NCI-H2196 treated with DMSO at 0.1 percent for 48 hours (cell line): Measurements from ENCODE around the gene CAPN7.

ENCODE experiments used
- DNase-seq: peaks from one replicate; lab custom pipeline; 2025; ENCODE audit not compliant: unreplicated experiment; lab: John Stamatoyannopoulos, UW

The CAPN7 gene

GRCh38 chr3:15243822-15244482 lies 37.9 kb downstream of the CAPN7 start:
- no peak for DNase-seq

- no peak for DNase-seq
These were observed 40.1 kb downstream of the CAPN7 start for GRCh38 chr3:15246186-15246585.

GRCh38 chr3:15253023-15253697 lies 47.1 kb downstream of the CAPN7 start:
- DNase-seq, result no peak

- DNase-seq, result no peak
These were observed 49.2 kb downstream of the CAPN7 start for GRCh38 chr3:15255215-15255614.

- DNase-seq, result no peak
These were observed 50.9 kb downstream of the CAPN7 start for GRCh38 chr3:15256861-15257341.

- DNase-seq, result no peak
These were observed 52.7 kb downstream of the CAPN7 start for GRCh38 chr3:15258720-15259119.

- DNase-seq, result no peak
These were observed 54.5 kb downstream of the CAPN7 start for GRCh38 chr3:15260531-15260930.

- no peak for DNase-seq
These were observed 55.2 kb downstream of the CAPN7 start for GRCh38 chr3:15261274-15261673.

GRCh38 chr3:15262021-15262420 lies 56.0 kb downstream of the CAPN7 start:
- no peak for DNase-seq

GRCh38 chr3:15263120-15263519 lies 57.1 kb downstream of the CAPN7 start:
- no peak for DNase-seq

- no peak for DNase-seq
These were observed 57.9 kb downstream of the CAPN7 start for GRCh38 chr3:15263926-15264325.

- DNase-seq, result no peak
These were observed 58.4 kb downstream of the CAPN7 start for GRCh38 chr3:15264486-15264885.

GRCh38 chr3:15265655-15266509 lies 59.8 kb downstream of the CAPN7 start:
- DNase-seq, result no peak

- DNase-seq, result no peak
These were observed 60.7 kb downstream of the CAPN7 start for GRCh38 chr3:15266510-15267376.

- DNase-seq, result no peak
These were observed 61.5 kb downstream of the CAPN7 start for GRCh38 chr3:15267502-15267901.

GRCh38 chr3:15268033-15268631 lies 62.1 kb downstream of the CAPN7 start:
- peak; percentile 26 for DNase-seq

GRCh38 chr3:15269091-15269989 lies 63.3 kb downstream of the CAPN7 start:
- no peak for DNase-seq

- DNase-seq, result no peak
These were observed 65.0 kb downstream of the CAPN7 start for GRCh38 chr3:15271030-15271429.

GRCh38 chr3:15271785-15272381 lies 65.8 kb downstream of the CAPN7 start:
- DNase-seq, result no peak
